Stimulated activated CD4-positive, alpha-beta T cell treated with anti-CD3 and anti-CD28 coated beads, Interleukin-1b, Interleukin-23, amount 100 ng/mL, for 24 hours (primary cell): ENCODE data around the gene CAPN9.
"Not testable (repeated sequence)": the region's sequence is repeated elsewhere in the genome, so short reads cannot be mapped to it uniquely, and the experiment has no call there.

Experiments used
- DNase-seq, 4 experiments: peaks; one replicate each; pipeline ENCODE4 v3.0.0-alpha.2; 2020; ENCODE audit warnings: low read depth in 4 of 4, low spot score in 1 of 4

Gene CAPN9, protein sequence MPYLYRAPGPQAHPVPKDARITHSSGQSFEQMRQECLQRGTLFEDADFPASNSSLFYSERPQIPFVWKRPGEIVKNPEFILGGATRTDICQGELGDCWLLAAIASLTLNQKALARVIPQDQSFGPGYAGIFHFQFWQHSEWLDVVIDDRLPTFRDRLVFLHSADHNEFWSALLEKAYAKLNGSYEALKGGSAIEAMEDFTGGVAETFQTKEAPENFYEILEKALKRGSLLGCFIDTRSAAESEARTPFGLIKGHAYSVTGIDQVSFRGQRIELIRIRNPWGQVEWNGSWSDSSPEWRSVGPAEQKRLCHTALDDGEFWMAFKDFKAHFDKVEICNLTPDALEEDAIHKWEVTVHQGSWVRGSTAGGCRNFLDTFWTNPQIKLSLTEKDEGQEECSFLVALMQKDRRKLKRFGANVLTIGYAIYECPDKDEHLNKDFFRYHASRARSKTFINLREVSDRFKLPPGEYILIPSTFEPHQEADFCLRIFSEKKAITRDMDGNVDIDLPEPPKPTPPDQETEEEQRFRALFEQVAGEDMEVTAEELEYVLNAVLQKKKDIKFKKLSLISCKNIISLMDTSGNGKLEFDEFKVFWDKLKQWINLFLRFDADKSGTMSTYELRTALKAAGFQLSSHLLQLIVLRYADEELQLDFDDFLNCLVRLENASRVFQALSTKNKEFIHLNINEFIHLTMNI

DNA sequence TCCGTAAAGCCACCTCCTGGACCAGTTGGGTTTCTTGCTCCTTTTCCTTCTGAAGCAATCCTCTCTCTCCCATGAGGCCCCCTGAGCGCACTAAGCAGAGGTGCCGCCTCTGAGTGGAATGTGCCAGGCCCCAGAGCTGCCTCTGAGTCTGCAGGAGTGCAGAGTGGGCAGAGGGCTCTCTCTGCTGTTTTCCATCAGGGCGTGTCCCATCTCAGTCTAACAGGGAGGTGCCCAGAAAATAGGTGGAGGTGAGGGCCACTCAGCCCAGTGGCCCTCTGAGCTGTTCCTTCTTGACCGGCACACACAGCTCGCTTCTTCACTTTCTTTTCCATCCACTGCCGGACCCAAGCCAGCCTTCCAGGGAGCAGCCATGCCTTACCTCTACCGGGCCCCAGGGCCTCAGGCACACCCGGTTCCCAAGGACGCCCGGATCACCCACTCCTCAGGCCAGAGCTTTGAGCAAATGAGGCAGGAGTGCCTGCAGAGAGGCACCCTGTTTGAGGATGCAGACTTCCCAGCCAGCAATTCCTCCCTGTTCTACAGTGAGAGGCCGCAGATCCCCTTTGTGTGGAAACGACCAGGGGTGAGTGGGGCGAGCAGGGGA is at the start of gene CAPN9:
TSS of gene CAPN9 (plus strand) at position 262 of the 604 bp plus-strand sequence. CDS start at position 371, 109 bp downstream.
- no peak for DNase-seq

DNA sequence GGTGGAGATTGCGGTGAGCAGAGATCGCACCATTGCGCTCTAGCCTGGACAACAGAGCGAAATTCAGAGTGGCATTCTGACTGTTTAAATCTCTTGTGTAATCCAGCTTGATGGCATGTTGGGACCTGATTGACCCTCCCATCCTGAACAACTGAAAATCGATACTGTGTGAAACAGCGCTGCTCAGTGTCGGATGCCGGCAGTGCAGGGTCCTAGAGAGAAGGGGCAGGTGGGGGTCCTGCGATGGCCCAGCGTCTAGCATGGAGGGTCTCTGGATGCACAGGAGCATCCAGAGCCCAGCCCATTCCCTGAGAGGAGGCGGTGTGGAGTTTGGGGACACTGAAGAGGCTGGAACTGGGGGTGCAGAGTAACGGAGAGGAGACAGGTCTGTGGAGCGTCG is 49.1 kb upstream of the CAPN9 start:
- DNase-seq = no peak

DNA sequence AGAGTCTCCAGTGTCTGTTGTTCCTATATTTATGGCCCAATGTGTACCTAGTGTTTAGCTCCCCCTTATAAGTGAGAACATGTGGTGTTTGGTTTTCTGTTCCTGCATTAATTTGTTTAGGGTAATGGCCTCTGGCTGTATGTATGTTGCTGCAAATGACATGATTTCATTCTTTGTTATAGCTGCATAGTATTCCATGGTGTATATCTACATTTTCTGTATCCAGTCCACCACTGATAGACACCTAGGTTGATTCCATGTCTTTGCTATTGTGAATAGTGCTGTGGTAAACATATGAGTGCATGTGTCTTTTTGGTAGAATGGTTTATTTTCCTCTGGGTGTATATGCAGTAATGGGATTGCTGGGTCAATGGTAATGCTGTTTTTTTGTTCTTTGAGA is 48.2 kb upstream of the CAPN9 start:
- not testable (repeated sequence) for DNase-seq

DNA sequence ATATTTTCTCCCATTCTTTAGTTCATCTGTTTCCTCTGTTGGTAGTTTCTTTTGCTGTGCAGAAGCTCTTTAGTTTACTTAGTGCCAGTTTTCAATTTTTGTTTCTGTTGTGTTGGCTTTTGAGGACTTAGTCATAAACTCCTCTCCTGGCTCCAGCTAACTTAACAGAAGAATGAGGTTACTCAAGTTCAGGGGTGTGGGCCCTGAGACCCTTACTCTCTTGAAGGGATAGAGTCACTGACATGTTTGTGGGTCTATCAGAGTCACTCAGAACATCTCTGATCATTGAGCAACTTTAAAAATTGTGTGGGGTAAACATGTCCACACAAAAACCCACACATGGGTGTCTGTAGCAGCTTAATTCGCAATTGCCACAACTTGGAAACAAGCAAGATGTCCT is 47.5 kb upstream of the CAPN9 start:
- DNase-seq = no peak

DNA sequence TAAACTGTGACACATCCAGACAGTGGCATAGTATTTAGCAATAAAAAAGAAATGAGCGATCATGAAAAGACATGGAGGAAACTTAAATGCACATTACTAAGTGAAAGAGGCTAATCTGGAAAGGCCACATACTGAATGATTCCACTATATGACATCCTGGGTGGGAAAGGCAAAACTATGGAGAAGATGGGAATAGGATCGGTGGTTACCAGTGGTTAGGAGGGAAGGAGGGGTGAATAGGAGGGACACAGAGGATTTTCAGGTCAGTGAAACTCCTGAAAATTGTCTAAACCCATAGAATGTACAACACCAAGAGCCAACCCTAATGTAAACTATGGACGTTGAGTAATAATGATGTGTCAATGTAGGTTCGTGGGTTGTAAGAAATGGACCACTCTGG is 47.1 kb upstream of the CAPN9 start:
- no peak for DNase-seq

DNA sequence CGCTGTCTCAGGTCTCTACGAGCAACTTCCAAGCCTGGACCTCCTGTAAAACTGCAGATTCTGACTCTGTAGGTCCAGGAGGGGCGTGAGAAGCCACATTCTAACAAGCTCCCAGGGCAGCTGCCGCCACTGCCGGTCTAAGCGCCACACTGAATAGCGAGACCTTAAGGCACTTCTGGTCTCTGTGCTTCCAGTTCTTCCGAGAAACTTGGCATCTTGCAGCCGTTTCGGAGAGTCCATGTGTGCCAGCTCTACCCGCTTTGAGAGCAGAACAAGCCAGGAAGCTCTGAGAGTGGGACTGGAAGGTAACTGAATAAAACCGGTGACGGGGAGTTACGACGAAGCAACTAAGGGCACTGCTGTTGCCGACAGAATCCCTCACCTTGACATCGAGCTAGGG is 45.8 kb upstream of the CAPN9 start:
- no peak for DNase-seq

DNA sequence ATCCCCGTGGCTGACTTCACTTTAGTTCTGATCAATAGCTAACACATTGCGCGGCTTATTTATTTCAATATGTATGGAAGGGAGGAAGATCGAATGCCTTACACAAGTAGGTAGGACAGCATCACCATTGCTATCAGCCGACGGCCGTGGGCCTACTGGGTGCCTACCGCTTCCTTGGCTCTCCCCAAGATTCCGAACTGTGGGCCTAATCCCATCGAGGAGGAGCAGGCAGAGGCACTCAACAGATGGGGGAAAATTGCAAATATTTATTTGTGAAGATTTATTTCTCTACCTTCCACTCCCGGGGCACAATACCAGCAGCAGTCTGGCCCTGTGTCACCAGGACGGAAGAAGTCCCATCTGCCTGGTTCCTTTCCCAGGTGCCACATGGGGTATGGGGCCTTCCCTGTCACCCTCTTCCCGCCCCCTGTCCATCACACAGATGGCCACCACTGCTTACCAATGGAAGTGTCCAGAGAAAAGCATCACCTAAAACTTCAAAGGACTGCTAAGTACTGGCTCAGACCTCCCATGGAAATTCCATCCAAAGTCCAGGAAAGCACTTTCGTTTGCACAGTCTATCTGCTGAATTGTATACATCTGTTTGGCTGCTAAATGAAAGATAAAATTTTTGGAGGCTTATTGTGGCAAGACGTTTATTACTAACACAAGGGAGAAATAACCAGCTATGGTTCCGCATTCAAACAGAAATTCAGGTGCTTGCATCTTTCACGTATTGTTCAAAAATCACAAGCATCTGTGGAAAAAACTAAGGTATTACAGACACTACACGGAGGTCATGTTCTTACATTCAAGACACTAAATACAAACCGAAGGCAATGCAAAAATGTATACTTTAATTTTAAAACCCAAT is 45.1 kb upstream of the CAPN9 start:
- no peak for DNase-seq

DNA sequence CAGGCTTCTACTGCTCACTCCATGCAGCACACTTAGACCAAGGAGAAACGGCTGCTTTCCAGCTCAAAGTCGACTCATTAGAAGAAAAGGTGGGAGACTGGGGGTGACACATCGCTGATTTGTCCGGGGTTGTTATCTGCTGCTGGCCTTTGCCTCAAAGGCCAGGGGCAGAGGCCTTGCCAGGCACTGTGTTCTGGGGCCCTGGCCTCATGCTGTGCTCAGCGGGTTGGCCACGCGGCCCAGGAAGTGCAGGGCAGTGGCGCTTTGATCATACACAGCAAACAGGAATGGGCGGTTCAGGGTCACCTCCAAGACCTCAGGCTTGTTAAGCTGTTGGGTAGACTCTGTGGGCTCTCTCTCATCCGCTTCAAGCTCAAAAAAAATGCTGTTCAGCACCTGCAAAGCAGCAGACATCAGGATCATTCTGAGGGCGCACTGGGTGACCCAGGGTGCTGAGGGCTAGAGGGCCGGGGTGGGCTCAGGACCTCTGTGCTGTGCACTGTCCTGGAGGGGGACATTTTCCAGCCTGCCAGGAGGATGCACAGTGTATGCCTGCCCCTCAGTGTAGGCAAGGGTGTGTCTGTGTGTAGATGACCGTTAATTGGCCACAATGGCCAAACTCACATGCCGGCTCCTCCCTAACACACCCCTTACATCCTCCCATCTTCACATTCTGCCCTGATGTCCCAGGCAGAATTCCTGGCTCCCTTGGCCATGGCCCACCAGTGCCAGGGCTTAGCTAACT is 44.1 kb upstream of the CAPN9 start:
- DNase-seq = no peak

DNA sequence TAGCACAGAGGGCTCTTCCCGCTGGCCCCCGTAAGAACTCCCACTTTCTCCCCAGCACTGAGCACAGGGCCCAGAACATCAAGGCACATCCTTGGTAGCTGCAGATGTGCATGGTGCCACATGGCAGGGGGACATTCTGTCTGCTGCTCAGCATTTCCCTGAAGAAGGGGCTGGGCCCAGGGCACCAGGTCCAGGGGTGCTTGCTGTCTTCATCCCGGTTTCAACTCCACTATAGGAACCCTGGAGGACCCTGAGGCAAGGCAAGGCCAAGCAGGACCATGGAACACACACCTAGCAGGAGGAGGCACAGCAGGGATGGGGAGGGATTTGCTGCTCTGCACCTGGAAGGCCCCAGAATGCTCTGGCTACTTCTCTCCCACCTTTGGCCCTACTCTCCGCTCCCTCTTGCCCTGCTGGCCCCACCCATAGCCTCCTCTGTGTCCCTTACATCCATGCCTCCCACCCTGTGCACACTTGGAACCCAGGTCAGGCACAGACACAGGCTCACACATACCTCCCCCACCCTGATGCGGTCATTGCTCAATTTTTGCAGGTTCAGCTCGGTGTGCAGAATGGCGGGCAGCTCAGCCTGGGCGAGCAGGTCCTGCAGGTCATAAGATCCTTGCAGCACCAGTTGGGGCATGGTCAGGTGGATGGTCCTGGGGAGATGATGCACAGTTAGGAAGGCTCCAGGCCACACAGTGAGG is 43.4 kb upstream of the CAPN9 start:
- DNase-seq = no peak

DNA sequence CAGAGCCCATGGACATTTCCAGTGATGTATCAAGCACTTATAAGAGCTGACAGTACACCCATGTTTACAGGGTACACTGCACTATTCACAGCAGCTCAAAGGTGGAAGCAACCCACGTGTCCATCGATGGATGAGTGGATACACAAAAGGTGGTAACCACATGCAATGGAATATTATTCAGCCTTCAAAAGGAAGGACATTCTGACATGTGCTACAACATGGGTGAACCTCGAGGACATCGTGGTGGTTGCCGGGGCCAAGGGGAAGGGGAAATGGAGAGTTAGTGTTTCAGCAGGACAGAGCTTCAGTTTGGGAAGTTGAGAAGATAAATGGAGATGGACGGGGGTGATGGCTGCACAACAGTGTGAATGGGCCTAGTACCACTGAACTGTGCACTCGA is 42.4 kb upstream of the CAPN9 start:
- no peak for DNase-seq

DNA sequence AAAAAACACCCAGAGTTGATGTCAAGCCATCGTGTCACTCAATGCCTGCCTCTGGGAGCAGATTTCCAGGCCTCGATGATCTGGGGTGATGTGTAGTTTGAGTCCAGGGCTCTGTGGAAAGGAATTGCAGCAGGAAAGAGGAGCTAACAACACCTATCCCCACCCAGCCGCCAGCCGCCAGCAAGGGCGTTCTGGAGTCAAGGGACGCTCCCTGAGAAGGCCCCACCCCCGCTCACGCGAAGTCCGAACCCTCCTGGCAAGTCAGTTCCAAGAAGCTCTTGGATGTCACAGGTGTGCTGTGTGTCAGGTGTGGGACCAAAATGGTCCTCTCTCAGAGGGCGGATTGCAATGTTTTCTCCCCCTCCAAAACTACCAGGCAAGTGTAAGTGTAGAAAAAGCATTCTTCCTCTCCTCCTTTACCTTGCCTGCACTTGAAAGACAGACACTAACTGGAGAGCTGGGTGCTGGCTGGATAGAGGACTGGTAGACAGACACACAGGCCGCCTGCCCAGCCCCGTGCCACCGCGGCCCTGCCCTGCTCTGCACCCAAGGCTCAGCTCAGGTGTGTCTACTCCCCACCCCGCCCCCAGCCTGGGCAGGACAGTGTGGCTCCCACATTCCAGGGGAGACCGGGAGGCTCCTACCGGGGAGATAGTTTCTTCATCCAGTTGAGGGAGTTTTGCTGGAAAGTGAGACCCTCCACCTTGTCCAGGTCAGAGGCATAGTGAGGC is 41.7 kb upstream of the CAPN9 start:
- no peak for DNase-seq

DNA sequence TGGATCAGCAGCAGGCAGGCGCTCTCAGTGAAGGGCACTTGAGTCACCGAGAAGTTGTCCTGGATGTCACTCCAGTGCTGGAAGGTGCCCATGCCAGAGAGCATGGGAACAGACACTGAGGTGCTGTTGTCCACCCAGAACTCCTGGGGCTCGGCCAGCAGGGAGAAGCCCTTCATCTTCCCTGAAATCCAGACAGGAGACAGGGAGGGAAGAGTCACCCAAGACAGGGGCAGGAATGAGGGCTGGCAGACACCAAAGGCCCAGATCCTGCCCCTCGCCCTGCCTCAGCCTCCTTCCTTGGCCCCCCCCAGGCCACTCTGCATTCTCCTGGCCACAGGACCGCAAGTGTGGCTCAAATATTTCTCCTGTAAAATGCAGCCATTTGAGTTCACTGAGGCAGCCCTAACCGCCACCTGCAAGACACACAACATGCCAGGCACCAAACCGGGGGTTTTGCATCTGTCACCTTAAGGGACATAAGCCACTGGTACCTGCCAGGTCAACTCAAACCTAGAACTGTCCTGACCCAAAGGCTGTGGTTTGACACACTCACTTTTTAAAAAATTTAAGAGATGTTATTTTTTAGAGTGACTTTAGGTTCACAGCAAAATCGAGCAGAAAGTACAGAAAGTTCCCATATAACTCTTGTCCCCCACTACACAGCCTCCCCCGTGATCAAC is 41.0 kb upstream of the CAPN9 start:
- DNase-seq = no peak

DNA sequence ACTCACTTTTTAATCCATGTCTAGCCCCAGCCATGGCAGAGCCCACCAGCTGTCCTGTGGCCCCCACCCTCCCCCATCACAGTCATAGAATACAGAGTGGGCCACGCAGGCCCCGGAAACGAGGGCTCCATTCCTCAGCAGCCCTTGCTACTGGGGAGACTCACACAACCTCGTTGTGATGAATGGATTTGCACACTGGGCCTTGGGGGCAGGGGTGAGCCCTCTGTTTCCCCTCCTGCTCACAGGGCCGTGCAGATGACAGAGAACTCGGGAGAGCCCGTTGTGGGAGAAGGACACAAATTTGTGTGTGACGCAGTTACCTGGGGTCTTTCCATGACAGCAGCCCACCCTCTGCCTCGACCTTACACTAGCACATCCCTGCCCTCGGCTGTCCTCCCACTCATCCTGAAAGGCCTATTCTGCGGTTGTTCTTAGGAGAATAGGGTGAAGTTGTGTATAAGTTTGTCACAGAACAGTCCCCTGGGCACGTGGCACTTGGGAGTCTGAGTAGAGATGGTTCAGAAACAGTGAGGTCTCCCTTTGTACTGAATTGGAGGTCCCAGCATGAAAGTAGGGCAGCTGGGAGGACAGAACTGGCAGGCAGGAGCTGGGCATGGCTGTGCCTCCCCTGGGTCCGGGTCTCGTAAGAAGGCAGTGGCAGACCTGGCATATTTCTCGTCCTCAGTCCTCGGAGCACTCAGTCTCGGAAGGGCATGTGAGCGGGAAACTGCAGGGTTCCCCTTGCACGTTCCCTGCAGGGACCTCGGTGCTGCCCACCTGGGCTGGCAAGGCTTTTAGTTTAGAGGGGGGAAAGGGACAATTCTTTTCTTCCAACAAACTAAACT is 40.1 kb upstream of the CAPN9 start:
- DNase-seq = no peak

DNA sequence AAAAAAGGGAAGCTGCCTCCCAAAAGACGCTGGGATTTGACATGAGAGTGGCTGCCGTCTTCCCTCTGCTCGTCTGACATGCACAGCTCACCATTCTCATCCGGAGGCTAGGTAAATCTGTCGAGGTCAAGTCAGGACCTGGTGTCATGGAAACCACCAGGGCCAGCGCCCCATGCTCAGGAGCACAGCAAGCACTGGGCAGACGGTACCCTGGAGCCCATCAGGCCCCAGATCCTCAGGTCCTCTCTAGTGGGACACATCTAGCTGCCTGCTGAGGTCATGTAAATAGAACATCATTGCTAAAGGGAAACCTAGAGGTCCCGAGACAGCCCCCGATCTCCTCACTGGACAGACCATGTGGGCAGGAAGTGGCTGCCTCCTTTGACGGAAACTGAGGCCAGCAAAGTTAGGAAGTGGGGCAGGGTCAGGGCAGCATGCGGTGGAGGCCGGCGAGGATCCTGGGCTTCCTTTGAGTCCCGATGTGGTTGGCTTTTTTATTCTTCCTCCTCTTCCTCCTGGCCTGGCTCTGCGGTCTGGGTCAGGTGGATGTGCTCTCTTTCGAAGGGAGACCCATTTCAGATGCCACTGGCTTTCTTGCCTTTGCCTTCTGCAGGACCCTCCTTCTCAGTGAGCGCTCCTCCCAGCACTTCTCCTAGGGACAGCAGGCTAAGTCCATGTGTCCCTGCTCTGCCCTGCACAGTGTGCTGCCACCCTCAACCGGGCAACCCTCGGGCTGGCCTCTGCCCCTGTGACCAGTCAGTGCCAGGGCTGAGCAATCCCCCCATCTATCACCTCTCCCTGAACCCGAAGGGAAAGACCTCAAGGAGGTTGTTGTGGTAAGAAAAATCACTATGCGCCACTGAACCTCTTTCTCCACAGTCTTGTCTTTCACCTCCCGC is 39.2 kb upstream of the CAPN9 start:
- no peak for DNase-seq

DNA sequence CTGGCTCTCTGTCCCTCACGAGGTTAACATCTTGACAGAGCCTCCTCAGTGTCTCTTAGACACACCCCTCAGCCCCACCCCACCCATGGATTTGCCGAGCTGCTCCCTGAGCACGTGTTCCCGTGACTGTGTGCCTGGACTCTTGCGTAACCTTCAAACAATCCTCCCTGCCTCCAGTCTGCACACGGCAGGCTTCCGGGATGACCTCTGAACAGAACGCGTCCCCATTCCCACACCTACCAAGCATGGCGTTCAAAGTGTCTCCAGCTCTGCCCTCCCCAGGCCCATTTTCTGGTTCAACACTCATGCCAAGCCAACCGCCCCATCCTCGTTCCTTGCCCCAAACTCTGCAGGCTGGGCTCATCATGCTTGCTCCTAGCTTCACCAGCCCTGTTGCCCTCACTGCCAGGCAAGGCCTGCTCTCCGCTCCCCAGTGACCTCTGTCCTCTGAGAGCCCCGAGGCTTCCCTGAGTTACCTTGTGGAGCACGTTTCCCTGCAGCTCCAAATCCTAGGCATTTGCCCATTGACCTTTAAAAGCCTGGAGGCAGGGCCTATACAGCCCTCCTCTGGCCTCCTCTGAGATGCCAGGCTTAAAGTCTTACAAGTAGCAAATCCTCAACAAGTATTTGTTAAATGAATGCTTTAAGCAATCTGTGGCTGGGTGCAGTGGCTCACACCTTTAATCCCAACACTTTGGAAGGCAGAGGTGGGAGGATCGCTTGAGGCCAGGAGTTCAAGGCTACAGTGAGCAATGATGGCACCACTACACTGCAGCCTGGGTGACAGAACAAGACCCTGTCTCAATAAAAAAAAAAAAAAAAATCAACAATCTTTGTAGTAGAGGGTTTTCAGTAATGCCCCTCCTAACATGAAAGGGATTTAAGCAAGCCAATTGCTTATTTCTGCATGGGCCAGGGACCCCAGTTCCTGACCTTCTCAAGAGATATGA is 38.3 kb upstream of the CAPN9 start:
- DNase-seq = no peak
